IMR-90 (cell line): ENCODE results near the gene NCOA7.

Experiments
- CHD1 ChIP-seq: IDR thresholded peaks from 2 replicates; pipeline ENCODE4 v1.6.1; 2012; ENCODE audit warnings: low read depth, low read length, improper control_type of control experiment
- MXI1 ChIP-seq: IDR thresholded peaks from 2 replicates; pipeline ENCODE4 v1.6.1; 2012; ENCODE audit warnings: low read depth, mild to moderate bottlenecking, low read length, moderate library complexity, borderline replicate concordance
- POLR2A ChIP-seq: IDR thresholded peaks from 2 replicates; pipeline ENCODE4 v1.6.1; 2012; ENCODE audit warnings: mild to moderate bottlenecking, low read depth, low read length
- SMC3 ChIP-seq: fragments of 150-350 bp; IDR thresholded peaks from 2 replicates; pipeline ENCODE4 v1.6.1; 2016; ENCODE audit warnings: low read depth, mild to moderate bottlenecking, antibody characterized with exemption, low read length, moderate library complexity
- TF ChIP-seq, protein P1 (sequence below): conservative IDR thresholded peaks from 2 replicates; pipeline ENCODE4 v1.5.1; 2012; ENCODE audit warnings: mild to moderate bottlenecking, low read depth, low read length, improper control_type of control experiment
- TF ChIP-seq, protein P2 (sequence below): fragments of 150-350 bp; IDR thresholded peaks from 2 replicates; pipeline ENCODE4 v1.6.1; 2016; ENCODE audit warnings: low read depth, mild to moderate bottlenecking, low read length, moderate library complexity, borderline replicate concordance

DNA sequence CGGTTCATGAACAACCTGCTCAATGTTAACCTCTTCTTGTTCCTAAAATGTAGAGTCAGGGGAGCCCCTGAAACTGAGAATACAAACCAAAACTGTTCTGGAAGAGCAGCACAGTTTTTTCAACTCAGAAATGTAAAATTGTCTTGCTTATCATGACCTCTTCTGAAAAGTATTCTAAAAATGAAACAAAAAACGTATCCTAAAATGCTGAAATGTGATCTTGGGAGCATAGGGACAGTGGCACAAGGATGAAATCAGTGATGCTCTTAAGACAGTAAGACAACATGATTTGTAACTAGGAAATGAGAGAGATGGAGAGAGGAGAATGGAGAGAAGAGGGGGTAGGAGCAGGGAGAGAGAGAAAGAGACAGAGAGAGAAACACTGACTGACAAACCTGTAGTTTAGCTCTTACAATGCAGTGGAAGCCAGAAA is 27.5 kb downstream of the NCOA7 start:
- TF ChIP-seq, protein P1, sequence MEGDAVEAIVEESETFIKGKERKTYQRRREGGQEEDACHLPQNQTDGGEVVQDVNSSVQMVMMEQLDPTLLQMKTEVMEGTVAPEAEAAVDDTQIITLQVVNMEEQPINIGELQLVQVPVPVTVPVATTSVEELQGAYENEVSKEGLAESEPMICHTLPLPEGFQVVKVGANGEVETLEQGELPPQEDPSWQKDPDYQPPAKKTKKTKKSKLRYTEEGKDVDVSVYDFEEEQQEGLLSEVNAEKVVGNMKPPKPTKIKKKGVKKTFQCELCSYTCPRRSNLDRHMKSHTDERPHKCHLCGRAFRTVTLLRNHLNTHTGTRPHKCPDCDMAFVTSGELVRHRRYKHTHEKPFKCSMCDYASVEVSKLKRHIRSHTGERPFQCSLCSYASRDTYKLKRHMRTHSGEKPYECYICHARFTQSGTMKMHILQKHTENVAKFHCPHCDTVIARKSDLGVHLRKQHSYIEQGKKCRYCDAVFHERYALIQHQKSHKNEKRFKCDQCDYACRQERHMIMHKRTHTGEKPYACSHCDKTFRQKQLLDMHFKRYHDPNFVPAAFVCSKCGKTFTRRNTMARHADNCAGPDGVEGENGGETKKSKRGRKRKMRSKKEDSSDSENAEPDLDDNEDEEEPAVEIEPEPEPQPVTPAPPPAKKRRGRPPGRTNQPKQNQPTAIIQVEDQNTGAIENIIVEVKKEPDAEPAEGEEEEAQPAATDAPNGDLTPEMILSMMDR, result no peak
- TF ChIP-seq SMC3 (no peak), POLR2A (no peak), MXI1 (no peak), CHD1 (no peak)
- TF ChIP-seq, protein P2, sequence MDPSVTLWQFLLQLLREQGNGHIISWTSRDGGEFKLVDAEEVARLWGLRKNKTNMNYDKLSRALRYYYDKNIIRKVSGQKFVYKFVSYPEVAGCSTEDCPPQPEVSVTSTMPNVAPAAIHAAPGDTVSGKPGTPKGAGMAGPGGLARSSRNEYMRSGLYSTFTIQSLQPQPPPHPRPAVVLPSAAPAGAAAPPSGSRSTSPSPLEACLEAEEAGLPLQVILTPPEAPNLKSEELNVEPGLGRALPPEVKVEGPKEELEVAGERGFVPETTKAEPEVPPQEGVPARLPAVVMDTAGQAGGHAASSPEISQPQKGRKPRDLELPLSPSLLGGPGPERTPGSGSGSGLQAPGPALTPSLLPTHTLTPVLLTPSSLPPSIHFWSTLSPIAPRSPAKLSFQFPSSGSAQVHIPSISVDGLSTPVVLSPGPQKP, result no peak
